Epithelial cell of esophagus (primary cell): Measurements from ENCODE around the gene ZACN.

Experiments used
- DNase-seq: peaks from one replicate; pipeline ENCODE4 v3.0.0; 2010; ENCODE audit warnings: low read depth
- H3K4me3 ChIP-seq: 2 replicates; pipeline ENCODE4 v1.5.1; 2011; ENCODE audit warnings: mild to moderate bottlenecking, low read length, control low read depth
- TF ChIP-seq, protein P1 (sequence below): IDR thresholded peaks from 2 replicates; pipeline ENCODE4 v1.5.1; 2011; ENCODE audit warnings: low read depth, mild to moderate bottlenecking, low read length, control low read depth, inconsistent platforms; ENCODE audit not compliant: insufficient read depth; ENCODE audit errors: missing control alignments

Gene ZACN

DNA sequence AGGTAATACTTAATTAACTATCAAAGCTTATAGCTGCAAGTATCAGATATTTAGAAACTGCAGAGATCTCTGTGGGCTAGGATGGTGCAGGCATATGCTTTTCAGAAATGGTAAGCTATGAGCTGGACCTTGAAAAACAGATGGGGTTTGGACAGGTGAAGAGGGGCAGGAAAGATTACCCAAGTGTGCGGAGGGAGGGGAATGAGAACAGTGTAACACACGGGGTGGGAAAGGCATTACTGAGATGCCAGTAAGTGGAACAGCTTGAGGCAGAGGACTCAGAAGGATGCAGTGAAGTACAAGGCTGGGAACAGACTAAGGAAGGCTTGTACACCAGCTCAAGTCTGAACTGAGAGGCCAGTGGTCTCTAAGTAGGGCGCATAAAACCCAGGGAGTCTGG lies 29.7 kb upstream of the ZACN start:
- no peak overlapping the region for H3K4me3 ChIP-seq
- TF ChIP-seq, protein P1, sequence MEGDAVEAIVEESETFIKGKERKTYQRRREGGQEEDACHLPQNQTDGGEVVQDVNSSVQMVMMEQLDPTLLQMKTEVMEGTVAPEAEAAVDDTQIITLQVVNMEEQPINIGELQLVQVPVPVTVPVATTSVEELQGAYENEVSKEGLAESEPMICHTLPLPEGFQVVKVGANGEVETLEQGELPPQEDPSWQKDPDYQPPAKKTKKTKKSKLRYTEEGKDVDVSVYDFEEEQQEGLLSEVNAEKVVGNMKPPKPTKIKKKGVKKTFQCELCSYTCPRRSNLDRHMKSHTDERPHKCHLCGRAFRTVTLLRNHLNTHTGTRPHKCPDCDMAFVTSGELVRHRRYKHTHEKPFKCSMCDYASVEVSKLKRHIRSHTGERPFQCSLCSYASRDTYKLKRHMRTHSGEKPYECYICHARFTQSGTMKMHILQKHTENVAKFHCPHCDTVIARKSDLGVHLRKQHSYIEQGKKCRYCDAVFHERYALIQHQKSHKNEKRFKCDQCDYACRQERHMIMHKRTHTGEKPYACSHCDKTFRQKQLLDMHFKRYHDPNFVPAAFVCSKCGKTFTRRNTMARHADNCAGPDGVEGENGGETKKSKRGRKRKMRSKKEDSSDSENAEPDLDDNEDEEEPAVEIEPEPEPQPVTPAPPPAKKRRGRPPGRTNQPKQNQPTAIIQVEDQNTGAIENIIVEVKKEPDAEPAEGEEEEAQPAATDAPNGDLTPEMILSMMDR: no peak
- no peak for DNase-seq

DNA sequence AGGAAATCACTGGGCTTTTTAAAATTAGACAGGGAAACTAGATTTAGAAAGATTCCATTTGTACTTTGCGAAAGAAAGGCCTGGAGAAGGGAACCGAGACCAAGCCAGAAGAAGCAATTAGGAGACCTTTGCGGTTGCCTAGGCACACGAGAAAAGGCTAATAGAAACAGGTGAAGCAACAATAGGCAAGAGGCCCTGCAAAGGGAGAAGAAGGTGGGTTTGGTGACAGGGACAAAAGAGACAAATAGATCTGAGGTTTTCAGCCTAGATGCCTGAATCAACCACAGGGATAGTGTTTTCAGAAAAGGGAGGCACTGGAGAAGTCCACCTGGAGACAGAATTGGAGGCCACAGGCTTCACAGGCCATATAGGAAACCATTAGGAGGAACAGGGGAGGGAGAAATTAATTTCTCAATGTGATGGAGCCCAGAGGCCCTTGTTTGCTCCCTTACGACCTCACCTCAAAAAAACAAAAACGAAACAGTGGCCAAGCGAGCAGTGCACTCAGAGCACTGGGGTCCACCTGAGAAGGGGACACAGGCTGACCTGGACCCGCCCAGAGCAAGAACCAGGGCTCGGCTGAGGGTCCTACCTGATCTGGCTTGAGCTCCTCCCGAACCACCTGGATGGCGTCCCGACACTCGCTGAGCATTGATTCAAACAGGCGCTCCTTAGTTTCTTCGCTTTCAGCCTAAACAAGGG lies 29.0 kb upstream of the ZACN start:
- TF ChIP-seq, protein P1: no peak
- DNase-seq: no peak
- H3K4me3 ChIP-seq: no peak overlapping the region

DNA sequence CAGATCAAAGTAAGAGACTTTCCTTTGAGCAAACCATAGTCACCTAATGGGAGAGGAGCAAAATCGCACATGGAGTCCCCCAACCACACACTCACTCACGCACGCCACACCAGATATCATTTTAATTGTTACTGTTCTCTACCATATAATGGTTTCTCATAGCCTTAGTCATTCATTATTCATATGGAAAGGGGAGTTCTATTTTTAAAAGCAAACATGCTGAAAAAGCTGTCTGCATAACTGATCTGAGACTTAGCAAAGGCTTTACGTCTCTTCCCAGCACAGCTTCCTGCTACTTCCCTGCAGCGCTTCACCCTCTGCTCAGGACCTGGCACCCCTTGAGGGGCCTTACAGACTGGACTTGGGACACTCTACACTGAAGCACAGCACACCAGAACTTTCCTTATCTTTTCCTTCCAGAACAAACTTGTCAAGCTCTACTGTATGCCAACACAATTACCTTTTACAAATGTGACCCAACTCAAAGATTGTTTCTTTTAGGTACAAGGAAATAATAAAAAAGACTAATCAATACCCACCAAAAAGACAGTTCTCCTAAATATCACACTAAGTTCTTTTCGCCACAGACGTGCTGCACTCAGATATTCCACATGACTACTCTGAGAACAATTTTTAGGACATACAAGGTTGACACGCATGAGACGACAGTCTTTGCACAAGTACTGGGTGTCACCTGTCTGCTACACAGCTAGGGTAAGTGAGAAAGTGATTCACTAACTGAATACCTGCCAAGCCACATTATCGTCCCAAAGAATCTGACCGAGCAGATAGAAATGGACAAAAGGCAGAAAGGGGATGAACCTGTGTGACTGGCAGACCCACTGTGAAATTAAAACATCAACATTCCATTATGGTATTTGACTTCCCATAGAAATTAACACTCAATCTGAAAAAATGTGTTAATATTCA lies 28.2 kb upstream of the ZACN start:
- TF ChIP-seq, protein P1: no peak
- peak; percentile 78 for DNase-seq
- peak overlapping the region; percentile 32 for H3K4me3 ChIP-seq

DNA sequence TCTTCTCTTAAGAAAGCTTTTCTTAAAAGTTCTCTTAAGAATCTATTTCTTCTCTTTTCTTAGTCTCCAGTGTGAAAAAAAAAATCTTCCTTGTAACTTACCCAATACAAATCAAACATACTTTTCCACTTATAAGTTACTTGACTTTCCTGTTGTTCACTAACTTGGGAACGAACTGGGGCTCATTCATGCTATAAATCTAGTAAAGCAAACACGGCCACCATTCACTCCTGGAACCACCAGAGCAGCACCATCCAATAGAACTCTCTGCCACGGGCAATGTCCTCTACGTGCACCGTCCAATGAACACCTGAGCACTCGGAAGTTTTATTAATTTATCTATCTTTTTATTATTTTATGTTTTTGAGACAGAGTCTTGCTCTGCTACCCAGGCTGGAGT lies 27.4 kb upstream of the ZACN start:
- peak overlapping the region; percentile 32 for H3K4me3 ChIP-seq
- TF ChIP-seq, protein P1: no peak

DNA sequence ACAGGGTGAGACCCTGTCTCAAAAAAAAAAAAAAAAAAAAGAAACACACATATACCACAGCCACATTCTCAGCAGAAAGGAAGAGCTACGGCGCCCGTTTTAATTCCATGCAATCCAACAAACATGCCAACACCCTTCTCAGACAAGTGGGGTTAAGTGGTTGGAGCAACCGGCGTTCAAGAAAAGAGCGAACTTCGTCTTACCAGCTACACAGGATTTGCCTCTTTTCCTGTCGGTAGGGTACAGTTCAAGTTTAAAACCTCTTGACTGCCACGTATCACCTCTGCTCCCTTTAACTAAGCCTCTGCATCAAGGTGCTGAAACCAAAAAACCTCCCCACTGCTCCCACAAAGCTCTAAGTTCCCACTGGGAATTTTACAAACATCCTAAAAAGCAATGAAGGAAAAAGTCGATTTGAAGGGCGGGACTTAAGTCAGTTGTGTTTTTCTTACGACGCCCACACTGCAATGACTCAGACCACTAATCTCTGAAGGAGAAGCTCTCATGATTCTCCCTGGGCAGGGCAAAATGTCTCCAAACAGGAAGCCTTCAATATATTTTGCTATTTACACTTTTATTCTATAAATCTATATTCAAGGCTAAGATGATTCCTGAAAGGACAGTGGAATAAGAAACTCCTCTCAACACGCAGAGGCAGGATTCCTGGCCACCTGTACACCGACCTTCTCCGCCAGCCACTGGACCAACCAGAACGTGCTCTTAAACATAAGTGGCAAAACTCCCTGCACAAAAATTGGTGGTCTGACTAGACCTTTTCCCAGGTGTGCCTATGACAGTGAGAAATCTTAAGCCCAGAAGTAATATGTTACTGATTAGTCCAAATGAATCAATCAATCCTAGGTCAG lies 25.5 kb upstream of the ZACN start:
- peak; percentile 94 for DNase-seq
- TF ChIP-seq, protein P1: no peak
- H3K4me3 ChIP-seq: peak overlapping the region; percentile 60

More for the DNA sequence above, 27.4 kb upstream of the ZACN start:
- no peak for DNase-seq

DNA sequence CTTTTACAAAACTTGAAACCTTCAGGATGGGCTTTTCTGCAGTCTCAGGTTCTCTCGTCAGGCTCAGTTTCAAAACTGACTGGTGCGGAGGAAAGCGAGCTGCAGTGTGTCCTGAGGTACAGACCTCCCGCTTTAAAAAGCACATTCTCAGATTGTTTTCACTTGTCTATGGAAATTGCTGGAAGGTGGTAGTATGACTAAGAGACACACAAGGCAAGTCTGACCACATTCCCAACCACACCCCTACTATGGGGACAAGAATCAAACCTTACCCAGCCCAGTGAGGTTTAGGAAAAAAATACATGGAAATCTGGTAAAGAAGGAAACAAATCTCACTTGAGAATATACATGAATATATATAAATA lies 24.9 kb upstream of the ZACN start:
- peak; percentile 93 for DNase-seq
- TF ChIP-seq, protein P1: no peak

More for the DNA sequence above, 24.9 kb upstream of the ZACN start:
- H3K4me3 ChIP-seq: peak overlapping the region; percentile 31
